MM.1S (cell line): ENCODE data around the gene PAX7.
A peak's percentile ranks its signal among the peaks of the same experiment; 100 is the strongest.

ENCODE experiments used
- DNase-seq: peaks from one replicate; pipeline ENCODE4 v3.0.0-alpha.2; 2015
- H2AFZ ChIP-seq: fragments of 300-600 bp; sonication (generic); 2 replicates; pipeline ENCODE4 v1.6.0; 2016; ENCODE audit warnings: antibody characterized with exemption, low read length
- H3F3A ChIP-seq: fragments of 300-600 bp; sonication (generic); 2 replicates; pipeline ENCODE4 v1.6.1; 2016; ENCODE audit warnings: mild to moderate bottlenecking, antibody characterized with exemption, low read length, moderate library complexity, mixed read lengths; ENCODE audit not compliant: insufficient read depth
- H3K27ac ChIP-seq: fragments of 300-600 bp; sonication (generic); 2 replicates; pipeline ENCODE4 v1.5.1; 2016; ENCODE audit warnings: mild to moderate bottlenecking, low read length
- H3K27me3 ChIP-seq: fragments of 300-600 bp; sonication (generic); replicated peaks from 2 replicates; pipeline ENCODE4 v1.6.0; 2016; ENCODE audit warnings: low read length; ENCODE audit not compliant: insufficient read depth
- H3K36me3 ChIP-seq: fragments of 300-600 bp; sonication (generic); replicated peaks from 2 replicates; pipeline ENCODE4 v1.6.1; 2016; ENCODE audit warnings: mild to moderate bottlenecking, low read length, mixed read lengths; ENCODE audit not compliant: insufficient read depth
- H3K4me1 ChIP-seq: fragments of 300-600 bp; sonication (generic); 2 replicates; pipeline ENCODE4 v1.6.1; 2016; ENCODE audit warnings: low read length, mixed read lengths
- H3K4me2 ChIP-seq: fragments of 300-600 bp; sonication (generic); 2 replicates; pipeline ENCODE4 v1.6.0; 2016; ENCODE audit warnings: low read depth, low read length
- H3K4me3 ChIP-seq: fragments of 300-600 bp; sonication (generic); 2 replicates; pipeline ENCODE4 v1.5.1; 2016; ENCODE audit warnings: low read length, mixed read lengths
- H3K79me2 ChIP-seq: fragments of 300-600 bp; sonication (generic); 2 replicates; pipeline ENCODE4 v1.6.1; 2016; ENCODE audit warnings: mixed run types, low read length, mixed read lengths
- H3K9ac ChIP-seq: fragments of 300-600 bp; sonication (generic); 2 replicates; pipeline ENCODE4 v1.6.1; 2016; ENCODE audit warnings: low read length, mixed read lengths
- H3K9me2 ChIP-seq: fragments of 300-600 bp; sonication (generic); replicated peaks from 2 replicates; pipeline ENCODE4 v1.6.1; 2016; ENCODE audit warnings: mild to moderate bottlenecking, low read length, mixed read lengths; ENCODE audit not compliant: insufficient read depth
- H3K9me3 ChIP-seq: fragments of 300-600 bp; sonication (generic); replicated peaks from 2 replicates; pipeline ENCODE4 v1.6.1; 2016; ENCODE audit warnings: mild to moderate bottlenecking, low read length, mixed read lengths; ENCODE audit not compliant: insufficient read depth
- H4K20me1 ChIP-seq: fragments of 300-600 bp; sonication (generic); 2 replicates; pipeline ENCODE4 v1.6.1; 2016; ENCODE audit warnings: mild to moderate bottlenecking, low read length, moderate library complexity, mixed read lengths; ENCODE audit not compliant: insufficient read depth
- CTCF ChIP-seq: fragments of 300-600 bp; sonication (generic); IDR thresholded peaks from 2 replicates; pipeline ENCODE4 v1.5.1; 2016; ENCODE audit warnings: antibody characterized with exemption, low read length, mixed read lengths
- EZH2 ChIP-seq: fragments of 300-600 bp; sonication (generic); optimal IDR thresholded peaks from 2 replicates; pipeline ENCODE3; 2017; ENCODE audit warnings: low read depth, mild to moderate bottlenecking, antibody characterized with exemption, low read length, mixed read lengths
- EZH2phosphoT487 ChIP-seq: fragments of 300-600 bp; sonication (generic); IDR thresholded peaks from 2 replicates; pipeline ENCODE4 v1.6.1; 2018; ENCODE audit warnings: antibody characterized with exemption, low read length

The PAX7 gene

GRCh38 chr1:18607289-18607760, 23.3 kb upstream of the PAX7 start:
- H2AFZ ChIP-seq = no peak overlapping the region
- no peak for DNase-seq

GRCh38 chr1:18608534-18608933, 22.1 kb upstream of the PAX7 start:
- H3K9ac ChIP-seq = no peak overlapping the region
- no peak overlapping the region for H2AFZ ChIP-seq
- H3K4me2 ChIP-seq = no peak overlapping the region
- H3K27ac ChIP-seq = no peak overlapping the region
- H3K4me1 ChIP-seq = no peaks in the 10 kb centered on the region
- peaks cover 87% of the 10 kb centered on the region for H3K27me3 ChIP-seq
- no peaks in the 10 kb centered on the region for H3K9me2 ChIP-seq
- TF ChIP-seq CTCF = peak; percentile 26
- no peak for TF ChIP-seq EZH2
- no peaks in the 10 kb centered on the region for H3K36me3 ChIP-seq
- H3F3A ChIP-seq = no peaks in the 10 kb centered on the region
- H4K20me1 ChIP-seq = no peaks in the 10 kb centered on the region
- H3K4me3 ChIP-seq = no peak overlapping the region
- DNase-seq = no peak
- H3K9me3 ChIP-seq = no peaks in the 10 kb centered on the region
- H3K79me2 ChIP-seq = no peaks in the 10 kb centered on the region

More at GRCh38 chr1:18607289-18607760, 23.3 kb upstream of the PAX7 start:
- Histone ChIP-seq H3K27ac (no peak overlapping the region), H3K4me2 (no peak overlapping the region), H3K4me1 (no peaks in the 10 kb centered on the region), H3K36me3 (no peaks in the 10 kb centered on the region), H4K20me1 (no peaks in the 10 kb centered on the region), H3K9me3 (no peaks in the 10 kb centered on the region), H3K27me3 (peaks cover 89% of the 10 kb centered on the region), H3K9ac (no peak overlapping the region), H3K79me2 (no peaks in the 10 kb centered on the region), H3K4me3 (no peak overlapping the region), H3K9me2 (no peaks in the 10 kb centered on the region), H3F3A (no peaks in the 10 kb centered on the region)
- TF ChIP-seq CTCF (no peak), EZH2 (no peak), EZH2phosphoT487 (no peak)

- Histone ChIP-seq H3K27ac (no peak overlapping the region), H3K79me2 (no peaks in the 10 kb centered on the region), H3F3A (no peaks in the 10 kb centered on the region), H3K9me3 (no peaks in the 10 kb centered on the region), H3K9me2 (no peaks in the 10 kb centered on the region), H4K20me1 (no peaks in the 10 kb centered on the region), H3K9ac (no peak overlapping the region), H3K4me1 (no peaks in the 10 kb centered on the region), H3K4me2 (no peak overlapping the region), H3K4me3 (no peak overlapping the region), H3K36me3 (no peaks in the 10 kb centered on the region), H3K27me3 (peaks cover 88% of the 10 kb centered on the region), H2AFZ (no peak overlapping the region)
- TF ChIP-seq CTCF = no peak
- no peak for TF ChIP-seq EZH2phosphoT487
- DNase-seq = no peak
Observed at GRCh38 chr1:18611311-18611710, 19.3 kb upstream of the PAX7 start.
